ENCODE data around the gene EPB41L4B. TPM values are rescaled to one million over a fixed set of nuclear protein-coding genes. Genes with fewer than 3 reads are reported as not detected.
"Not testable (repeated sequence)": the region's sequence is repeated elsewhere in the genome, so short reads cannot be mapped to it uniquely, and the experiment has no call there.

EPB41L4B gene
- total and polyA plus RNA-seq, 12 donors = 0.20 to 15.2 (median 4.4) TPM

DNA sequence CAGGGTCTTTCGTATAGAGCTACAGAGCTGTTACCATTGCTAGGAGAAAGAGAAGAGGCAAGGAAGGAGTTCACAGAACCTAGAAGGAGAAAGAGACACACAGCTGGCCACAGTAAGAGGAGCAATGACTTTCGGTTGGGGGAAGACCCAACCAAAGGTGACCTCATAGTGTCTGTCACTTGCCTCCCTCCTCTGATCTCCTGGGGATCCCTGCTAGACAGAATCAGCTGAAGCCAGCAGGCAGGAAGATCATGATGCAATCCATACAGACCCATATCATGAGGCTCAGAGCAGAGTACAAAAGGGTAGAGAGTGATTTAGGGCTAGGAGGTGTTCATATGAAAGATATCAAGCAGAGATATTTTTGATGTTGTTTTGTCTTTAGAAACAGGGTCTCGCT, 26.0 kb upstream of the EPB41L4B start:
- Histone ChIP-seq H3K4me1 (peaks cover 0 to 7% (median 0%) of the 10 kb centered on the region in 9 donors), H3K27ac (no peak overlapping the region), H3K36me3 (no peaks in the 10 kb centered on the region), H3K27me3 (peaks cover 0 to 5% (median 0%) of the 10 kb centered on the region in 7 donors), H3K9me3 (no peaks in the 10 kb centered on the region), H3K4me3 (no peak overlapping the region)
- ATAC-seq (no peak), DNase-seq (no peak)
- 73 to 78% methylated on average over 3 of the region's 3 CpGs for WGBS, 2 donors
- intact Hi-C loops (cut with DNase I) = no loop called here
- TF ChIP-seq, protein P1, sequence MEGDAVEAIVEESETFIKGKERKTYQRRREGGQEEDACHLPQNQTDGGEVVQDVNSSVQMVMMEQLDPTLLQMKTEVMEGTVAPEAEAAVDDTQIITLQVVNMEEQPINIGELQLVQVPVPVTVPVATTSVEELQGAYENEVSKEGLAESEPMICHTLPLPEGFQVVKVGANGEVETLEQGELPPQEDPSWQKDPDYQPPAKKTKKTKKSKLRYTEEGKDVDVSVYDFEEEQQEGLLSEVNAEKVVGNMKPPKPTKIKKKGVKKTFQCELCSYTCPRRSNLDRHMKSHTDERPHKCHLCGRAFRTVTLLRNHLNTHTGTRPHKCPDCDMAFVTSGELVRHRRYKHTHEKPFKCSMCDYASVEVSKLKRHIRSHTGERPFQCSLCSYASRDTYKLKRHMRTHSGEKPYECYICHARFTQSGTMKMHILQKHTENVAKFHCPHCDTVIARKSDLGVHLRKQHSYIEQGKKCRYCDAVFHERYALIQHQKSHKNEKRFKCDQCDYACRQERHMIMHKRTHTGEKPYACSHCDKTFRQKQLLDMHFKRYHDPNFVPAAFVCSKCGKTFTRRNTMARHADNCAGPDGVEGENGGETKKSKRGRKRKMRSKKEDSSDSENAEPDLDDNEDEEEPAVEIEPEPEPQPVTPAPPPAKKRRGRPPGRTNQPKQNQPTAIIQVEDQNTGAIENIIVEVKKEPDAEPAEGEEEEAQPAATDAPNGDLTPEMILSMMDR (IDR thresholded peaks at IDR 0.05) = no peak

DNA sequence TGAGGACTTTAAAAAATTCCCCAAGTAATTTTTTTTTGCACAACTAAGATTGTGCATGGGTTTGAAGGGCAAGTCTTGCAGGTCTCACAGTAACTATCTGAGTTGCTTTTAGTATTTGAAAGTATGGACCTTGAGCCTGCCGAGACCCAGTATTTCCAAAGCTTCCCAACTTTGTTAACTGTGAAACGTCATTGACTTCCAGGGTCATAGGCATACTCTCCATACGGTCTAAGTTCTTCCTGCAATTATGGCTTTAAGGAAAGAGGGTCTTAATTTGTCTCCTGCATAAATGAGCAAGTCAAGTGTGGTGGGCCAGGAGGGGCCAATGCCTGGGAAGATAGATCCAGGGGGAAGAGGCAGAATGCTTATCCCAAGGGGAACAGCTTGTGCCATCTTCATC, 24.0 kb upstream of the EPB41L4B start:
- Histone ChIP-seq H3K27ac (no peak overlapping the region), H3K4me1 (peaks cover 0 to 7% (median 0%) of the 10 kb centered on the region in 9 donors), H3K4me3 (no peak overlapping the region), H3K36me3 (no peaks in the 10 kb centered on the region), H3K9me3 (no peaks in the 10 kb centered on the region), H3K27me3 (peaks cover 0 to 5% (median 0%) of the 10 kb centered on the region in 7 donors)
- WGBS, 2 donors = 58 to 75% methylated on average over 3 of the region's 3 CpGs
- intact Hi-C loops (cut with DNase I) = no loop called here
- no peak for DNase-seq
- no peak for ATAC-seq
- TF ChIP-seq, protein P1 (IDR thresholded peaks at IDR 0.05) = no peak

DNA sequence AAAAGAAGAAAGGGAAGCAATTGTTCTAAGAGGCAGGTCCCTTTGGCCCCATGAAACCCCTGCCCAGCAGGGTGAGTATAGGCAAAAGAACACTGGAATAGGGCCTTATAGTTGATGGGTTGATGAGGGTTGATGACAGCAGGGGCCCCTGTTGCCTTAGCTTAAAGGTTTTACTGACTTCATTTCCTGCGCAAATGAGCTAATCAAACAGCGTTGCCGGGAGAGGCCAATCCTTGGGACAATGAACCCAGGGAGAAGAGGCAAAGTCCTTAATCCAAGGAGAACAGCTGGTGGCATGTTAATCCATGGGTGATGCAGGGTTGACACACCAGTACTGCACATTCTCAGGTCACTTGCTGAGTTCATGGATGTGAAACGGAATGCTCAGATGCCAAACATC, 22.0 kb upstream of the EPB41L4B start:
- TF ChIP-seq, protein P1 (IDR thresholded peaks at IDR 0.05) = no peak
- intact Hi-C loops (cut with DNase I) = no loop called here
- whole genome bisulfite sequencing, 2 donors = 88 to 94% methylated on average over 4 of the region's 4 CpGs
- Histone ChIP-seq H3K27ac (no peak overlapping the region), H3K4me1 (no peaks in the 10 kb centered on the region), H3K9me3 (no peaks in the 10 kb centered on the region), H3K4me3 (no peak overlapping the region), H3K27me3 (peaks cover 0 to 5% (median 0%) of the 10 kb centered on the region in 7 donors), H3K36me3 (no peaks in the 10 kb centered on the region)
- DNase-seq = no peak
- no peak for ATAC-seq

DNA sequence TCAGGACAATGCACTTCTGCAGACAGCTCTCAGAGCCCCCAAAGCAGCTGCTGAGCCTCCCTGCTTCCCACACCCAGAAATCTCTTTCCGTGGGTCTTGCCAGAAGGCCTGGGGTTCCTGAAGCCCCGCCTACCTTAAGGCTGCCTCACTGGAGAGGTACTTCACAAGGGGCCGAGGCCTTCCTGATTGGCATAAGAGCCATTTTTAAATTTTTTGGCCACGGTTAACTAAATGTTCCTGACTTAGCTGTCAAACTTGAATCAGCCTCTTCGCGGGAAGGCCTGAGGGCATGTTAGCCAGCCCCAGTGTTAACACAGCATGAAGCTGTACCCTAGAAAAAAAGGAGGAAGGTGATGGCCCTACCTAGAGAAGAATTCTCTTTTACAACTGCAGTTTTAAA, 20.7 kb upstream of the EPB41L4B start:
- Histone ChIP-seq H3K36me3 (no peaks in the 10 kb centered on the region), H3K4me3 (no peak overlapping the region), H3K4me1 (no peaks in the 10 kb centered on the region), H3K27me3 (peaks cover 0 to 5% (median 0%) of the 10 kb centered on the region in 7 donors), H3K27ac (no peak overlapping the region), H3K9me3 (no peaks in the 10 kb centered on the region)
- DNase-seq (no peak), ATAC-seq (no peak)
- TF ChIP-seq, protein P1 (IDR thresholded peaks at IDR 0.05) = no peak
- WGBS, 2 donors = 61 to 62% methylated on average over 6 of the region's 6 CpGs
- intact Hi-C loops (cut with DNase I) = no loop called here

DNA sequence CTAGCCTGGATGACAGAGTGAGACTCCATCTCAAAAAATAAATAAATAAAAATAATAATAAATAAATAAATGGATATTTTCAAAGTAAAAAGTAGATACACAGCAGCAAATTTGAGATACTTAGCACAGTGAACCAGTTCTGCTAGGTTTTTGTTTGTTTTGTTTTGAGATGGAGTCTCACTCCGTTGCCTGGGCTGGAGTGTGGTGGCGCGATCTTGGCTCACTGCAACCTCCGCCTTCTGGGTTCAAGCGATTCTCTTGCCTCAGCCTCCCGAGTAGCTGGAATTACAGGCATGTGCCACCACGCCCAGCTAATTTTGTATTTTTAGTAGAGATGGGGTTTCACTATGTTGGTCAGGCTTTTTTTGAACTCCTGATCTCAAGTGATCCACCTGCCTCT, 20.1 kb upstream of the EPB41L4B start:
- H3K9me3 ChIP-seq; H3K4me3 ChIP-seq; H3K27ac ChIP-seq; intact Hi-C loops (cut with DNase I); ATAC-seq; DNase-seq; H3K4me1 ChIP-seq; H3K36me3 ChIP-seq; H3K27me3 ChIP-seq: not testable (repeated sequence)
- WGBS, 2 donors = 87 to 91% methylated on average over 7 of the region's 7 CpGs

Data from heart right ventricle (tissue), 16 donors.